NCI-H2107 (cell line): Measurements from ENCODE around the gene ANKRD30A.
"Not testable (repeated sequence)": the region's sequence is repeated elsewhere in the genome, so short reads cannot be mapped to it uniquely, and the experiment has no call there.

Experiments
- DNase-seq: peaks from one replicate; lab custom pipeline; 2025; lab: John Stamatoyannopoulos, UW

The ANKRD30A gene, protein sequence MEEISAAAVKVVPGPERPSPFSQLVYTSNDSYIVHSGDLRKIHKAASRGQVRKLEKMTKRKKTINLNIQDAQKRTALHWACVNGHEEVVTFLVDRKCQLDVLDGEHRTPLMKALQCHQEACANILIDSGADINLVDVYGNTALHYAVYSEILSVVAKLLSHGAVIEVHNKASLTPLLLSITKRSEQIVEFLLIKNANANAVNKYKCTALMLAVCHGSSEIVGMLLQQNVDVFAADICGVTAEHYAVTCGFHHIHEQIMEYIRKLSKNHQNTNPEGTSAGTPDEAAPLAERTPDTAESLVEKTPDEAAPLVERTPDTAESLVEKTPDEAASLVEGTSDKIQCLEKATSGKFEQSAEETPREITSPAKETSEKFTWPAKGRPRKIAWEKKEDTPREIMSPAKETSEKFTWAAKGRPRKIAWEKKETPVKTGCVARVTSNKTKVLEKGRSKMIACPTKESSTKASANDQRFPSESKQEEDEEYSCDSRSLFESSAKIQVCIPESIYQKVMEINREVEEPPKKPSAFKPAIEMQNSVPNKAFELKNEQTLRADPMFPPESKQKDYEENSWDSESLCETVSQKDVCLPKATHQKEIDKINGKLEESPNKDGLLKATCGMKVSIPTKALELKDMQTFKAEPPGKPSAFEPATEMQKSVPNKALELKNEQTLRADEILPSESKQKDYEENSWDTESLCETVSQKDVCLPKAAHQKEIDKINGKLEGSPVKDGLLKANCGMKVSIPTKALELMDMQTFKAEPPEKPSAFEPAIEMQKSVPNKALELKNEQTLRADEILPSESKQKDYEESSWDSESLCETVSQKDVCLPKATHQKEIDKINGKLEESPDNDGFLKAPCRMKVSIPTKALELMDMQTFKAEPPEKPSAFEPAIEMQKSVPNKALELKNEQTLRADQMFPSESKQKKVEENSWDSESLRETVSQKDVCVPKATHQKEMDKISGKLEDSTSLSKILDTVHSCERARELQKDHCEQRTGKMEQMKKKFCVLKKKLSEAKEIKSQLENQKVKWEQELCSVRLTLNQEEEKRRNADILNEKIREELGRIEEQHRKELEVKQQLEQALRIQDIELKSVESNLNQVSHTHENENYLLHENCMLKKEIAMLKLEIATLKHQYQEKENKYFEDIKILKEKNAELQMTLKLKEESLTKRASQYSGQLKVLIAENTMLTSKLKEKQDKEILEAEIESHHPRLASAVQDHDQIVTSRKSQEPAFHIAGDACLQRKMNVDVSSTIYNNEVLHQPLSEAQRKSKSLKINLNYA (N-terminal part only)

DNA sequence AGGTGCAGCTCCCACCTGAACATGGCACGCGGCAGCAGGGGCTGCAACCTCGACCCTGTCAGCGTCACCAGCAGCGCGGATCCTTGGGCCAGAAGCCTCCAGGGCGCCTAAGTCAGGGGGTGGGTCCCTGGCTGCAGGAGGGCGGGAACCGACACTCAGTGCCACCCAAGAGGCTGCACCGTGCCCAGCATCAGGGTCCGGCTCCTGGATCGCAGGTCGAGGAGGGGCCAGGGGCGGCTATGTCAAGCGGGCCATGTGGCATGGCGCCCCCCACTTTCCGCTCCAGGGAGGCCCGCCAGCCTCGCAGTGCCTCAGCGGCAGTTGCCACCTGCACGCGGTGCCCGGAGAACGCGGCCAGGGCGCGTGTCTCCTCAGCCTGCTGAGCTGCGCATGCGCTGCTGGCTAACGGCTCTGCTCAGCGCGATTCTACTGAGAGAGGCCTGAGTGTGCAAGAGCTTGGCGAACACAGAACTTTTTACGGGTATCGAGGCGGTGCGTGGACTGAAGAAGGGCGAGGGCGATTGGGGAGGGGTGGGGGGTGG lies at the start of gene ANKRD30A:
ANKRD30A (plus strand) TSS at position 408 of the 542 bp plus-strand sequence. CDS start 190 bp downstream, outside the sequence.
- DNase-seq = no peak

GRCh38 chr10:37076083-37076482 lies 49.3 kb upstream of the ANKRD30A start:
- DNase-seq = not testable (repeated sequence)

DNA sequence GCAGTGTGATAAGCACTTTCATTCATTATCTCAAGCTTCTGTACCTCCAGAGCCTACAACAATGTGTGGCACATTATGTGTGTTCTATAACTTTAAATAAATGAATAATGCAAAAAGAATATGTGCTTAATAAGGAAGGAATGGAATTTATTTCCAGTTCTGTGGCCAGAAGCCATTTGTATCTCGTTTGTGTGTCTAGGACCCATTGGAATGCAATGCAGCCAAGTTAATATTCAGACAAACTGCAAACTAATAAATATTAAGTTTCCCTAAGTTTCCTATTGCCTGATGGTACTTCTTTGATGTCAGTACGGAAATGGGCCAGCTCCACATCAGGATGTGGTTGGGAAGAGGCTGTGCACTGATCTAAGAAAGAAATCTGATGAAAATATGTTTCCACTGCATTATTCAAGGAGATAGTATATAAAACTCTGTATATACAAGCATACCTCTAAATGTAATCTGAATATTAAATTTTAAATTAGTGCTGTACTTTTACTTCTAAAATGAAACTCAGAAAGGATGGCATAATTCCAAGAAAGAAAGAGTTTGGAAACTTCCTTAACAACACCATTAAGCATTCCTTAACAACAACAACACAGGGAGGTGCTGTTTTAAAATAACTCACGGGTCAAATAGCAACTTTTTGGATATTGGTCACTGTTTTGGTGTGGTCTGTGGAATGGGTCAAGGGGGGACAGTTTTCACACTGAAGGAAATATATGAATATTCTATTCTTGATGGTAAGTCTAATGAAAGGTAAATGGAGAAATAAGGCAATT lies 29.4 kb upstream of the ANKRD30A start:
- no peak for DNase-seq

- no peak for DNase-seq
Measured at GRCh38 chr10:37101261-37101660, 24.1 kb upstream of the ANKRD30A start.

- no peak for DNase-seq
Measured at GRCh38 chr10:37109000-37109399, 16.4 kb upstream of the ANKRD30A start.

- DNase-seq = no peak
Measured at GRCh38 chr10:37124532-37124931, 866 bp upstream of the ANKRD30A start.

- no peak for DNase-seq
Measured at GRCh38 chr10:37125921-37126320, 523 bp downstream of the ANKRD30A start.

- DNase-seq = no peak
Measured at GRCh38 chr10:37146443-37146842, 21.0 kb downstream of the ANKRD30A start.

DNA sequence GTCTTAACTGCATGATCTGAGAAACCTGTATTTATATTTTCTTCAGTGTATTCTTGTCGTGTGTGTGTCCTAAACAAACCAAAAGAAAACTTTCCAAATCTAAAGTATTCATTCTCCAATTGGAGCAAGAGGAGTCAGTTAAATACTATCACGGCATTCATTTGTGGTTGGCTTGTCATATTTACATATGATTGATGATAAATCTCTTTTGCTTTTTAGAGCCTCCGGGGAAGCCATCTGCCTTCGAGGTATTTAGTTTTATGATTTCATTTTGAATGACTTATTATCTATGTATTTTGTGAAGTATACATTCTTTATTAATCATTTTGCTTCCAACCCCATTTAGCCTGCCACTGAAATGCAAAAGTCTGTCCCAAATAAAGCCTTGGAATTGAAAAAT lies 37.0 kb downstream of the ANKRD30A start:
- DNase-seq = not testable (repeated sequence)

- DNase-seq = not testable (repeated sequence)
Measured at GRCh38 chr10:37171945-37172344, 46.5 kb downstream of the ANKRD30A start.

- DNase-seq = not testable (repeated sequence)
Measured at GRCh38 chr10:37178296-37178695, 52.9 kb downstream of the ANKRD30A start.

- DNase-seq = not testable (repeated sequence)
Measured at GRCh38 chr10:37182719-37183118, 57.3 kb downstream of the ANKRD30A start.

DNA sequence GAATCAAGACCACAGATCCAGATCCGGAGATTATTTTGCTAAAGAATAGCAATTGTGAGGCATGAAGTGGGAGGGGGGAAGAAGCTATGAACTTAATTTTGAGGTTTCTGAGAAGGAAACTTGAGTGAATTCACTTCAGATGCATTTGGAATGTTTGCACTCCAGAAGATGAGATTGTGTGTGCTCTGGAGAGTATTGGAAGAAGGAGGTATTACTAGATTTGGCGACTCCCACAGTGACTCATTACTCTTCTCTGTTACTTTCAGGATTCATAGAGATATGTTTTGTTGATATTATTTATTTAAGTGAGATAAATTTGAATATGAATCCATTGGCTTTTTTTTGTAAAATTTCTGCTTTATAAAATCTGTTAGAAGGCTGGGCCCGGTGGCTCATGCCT lies 80.7 kb downstream of the ANKRD30A start:
- DNase-seq = no peak

GRCh38 chr10:37220866-37221265 lies 95.5 kb downstream of the ANKRD30A start:
- no peak for DNase-seq

GRCh38 chr10:37222046-37222445 lies 96.6 kb downstream of the ANKRD30A start:
- DNase-seq = no peak

DNA sequence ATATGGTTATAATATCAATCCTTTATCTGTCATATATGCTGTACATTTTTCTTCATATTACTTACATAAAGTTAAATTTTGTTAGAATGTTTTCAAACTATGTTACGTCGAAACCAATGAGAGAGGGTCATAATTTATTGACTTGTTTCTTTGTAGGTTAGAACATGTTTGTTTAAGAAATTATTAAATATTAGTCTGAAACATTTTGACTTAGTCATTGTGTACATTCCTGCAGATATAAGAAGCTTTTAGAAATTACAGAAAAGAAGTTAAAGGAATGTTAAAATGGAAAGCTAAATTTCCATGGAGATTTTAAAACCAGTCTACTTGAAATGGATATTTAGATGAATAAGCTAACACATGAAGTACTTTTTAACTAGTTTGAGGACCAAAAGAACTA lies 99.8 kb downstream of the ANKRD30A start:
- DNase-seq = no peak

DNA sequence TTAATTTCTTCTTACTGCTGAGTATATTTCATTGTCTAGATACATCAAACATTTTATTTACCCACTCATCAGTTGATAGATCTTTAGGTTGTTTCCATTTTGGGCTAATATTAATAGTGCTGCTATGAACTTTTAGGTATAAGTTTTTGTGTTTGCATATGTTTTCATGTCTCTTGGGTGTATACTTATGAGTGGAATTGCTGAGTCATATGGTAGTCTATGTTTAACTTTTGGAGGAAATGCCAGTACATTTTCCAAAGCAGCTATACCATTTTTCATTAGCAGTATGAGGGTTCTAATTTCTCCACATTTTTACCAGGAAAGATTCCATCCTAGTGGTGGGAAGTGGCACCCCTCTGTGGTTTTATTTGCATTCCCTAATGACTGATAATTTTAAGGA lies 101.1 kb downstream of the ANKRD30A start:
- DNase-seq = no peak

DNA sequence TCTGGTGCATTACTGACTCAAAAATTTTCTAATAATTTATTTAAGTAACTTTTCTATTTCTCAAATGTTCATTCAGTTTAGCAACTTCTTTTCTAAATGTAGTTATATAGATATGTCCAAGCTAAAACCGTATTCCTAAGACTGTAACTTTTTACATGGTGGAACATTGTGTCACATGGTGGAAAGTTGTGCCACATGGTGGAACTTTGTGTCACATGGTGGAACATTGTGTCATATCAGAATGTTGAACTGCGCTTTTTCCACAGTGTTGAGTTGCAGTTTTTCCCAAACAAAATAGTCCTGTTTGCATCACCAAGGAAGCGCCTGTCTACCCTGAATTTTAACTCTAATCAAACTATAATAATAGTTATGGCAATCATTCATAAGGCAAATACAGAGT lies 109.3 kb downstream of the ANKRD30A start:
- no peak for DNase-seq

DNA sequence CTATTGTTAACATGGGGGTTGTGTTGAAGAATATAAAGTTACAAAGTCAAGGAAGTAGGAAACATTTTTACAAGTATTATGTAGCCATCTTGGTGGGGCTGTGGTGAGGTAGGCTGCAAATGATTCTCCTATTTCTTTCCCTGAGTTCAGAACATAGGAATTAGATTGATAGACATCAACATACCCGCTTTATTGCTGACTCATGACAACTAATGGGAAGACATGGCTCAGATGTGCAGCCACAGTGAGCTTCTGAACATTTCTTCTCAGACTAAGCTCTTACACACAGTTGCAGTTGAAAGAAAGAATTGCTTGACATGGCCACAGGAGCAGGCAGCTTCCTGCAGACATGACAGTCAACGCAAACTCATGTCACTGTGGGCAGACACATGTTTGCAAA lies 110.7 kb downstream of the ANKRD30A start:
- DNase-seq = no peak

GRCh38 chr10:37240223-37240622 lies 114.8 kb downstream of the ANKRD30A start:
- DNase-seq = no peak

GRCh38 chr10:37246637-37247036 lies 121.2 kb downstream of the ANKRD30A start:
- DNase-seq = no peak
